ENCODE measurements around the gene PGAP3. TPM values are rescaled to one million over a fixed set of nuclear protein-coding genes. Genes with fewer than 3 reads are reported as not detected.

PGAP3 gene
- total RNA-seq, 1 donor from 2014 or later, result 23.5 TPM

DNA sequence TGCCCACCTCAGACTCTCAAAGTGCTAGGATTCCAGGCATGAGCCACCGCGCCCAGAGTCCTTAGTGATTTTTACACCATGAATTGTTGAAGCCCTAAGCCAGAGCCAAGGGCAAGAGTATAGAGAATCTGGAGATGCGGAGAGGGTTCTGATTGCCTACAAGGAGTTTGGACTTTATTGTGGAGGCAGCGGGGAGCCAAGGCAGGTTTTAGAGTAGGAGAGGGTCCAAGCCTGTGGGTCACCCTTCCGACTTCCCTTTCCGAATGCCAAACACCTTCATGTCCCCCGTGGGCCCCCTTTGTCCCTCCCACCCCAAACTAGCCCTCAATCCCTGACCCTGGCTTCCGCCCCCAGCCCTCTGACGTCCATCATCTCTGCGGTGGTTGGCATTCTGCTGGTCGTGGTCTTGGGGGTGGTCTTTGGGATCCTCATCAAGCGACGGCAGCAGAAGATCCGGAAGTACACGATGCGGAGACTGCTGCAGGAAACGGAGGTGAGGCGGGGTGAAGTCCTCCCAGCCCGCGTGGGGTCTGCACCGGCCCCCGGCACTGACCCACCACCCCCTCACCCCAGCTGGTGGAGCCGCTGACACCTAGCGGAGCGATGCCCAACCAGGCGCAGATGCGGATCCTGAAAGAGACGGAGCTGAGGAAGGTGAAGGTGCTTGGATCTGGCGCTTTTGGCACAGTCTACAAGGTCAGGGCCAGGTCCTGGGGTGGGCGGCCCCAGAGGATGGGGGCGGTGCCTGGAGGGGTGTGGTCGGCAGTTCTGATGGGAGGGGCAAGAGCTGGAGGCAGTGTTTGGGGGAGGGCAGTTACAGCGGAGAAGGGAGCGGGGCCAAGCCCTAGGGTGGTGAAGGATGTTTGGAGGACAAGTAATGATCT lies 35.4 kb upstream of the PGAP3 start:
- H3K27ac Mint-ChIP-seq, result peak overlapping the region; percentile 53
- DNase-seq (ENCODE audit: extremely low spot score, unreplicated experiment), result no peak
- peaks cover 4% of the 10 kb centered on the region for H3K4me1 Mint-ChIP-seq (ENCODE audit: unreplicated experiment)
- H3K9me3 Mint-ChIP-seq, result no peaks in the 10 kb centered on the region
- no peak overlapping the region for H3K4me3 Mint-ChIP-seq
- peaks cover 10% of the 10 kb centered on the region for H3K36me3 Mint-ChIP-seq
- no peaks in the 10 kb centered on the region for H3K27me3 Mint-ChIP-seq
- TF ChIP-seq, protein P1, sequence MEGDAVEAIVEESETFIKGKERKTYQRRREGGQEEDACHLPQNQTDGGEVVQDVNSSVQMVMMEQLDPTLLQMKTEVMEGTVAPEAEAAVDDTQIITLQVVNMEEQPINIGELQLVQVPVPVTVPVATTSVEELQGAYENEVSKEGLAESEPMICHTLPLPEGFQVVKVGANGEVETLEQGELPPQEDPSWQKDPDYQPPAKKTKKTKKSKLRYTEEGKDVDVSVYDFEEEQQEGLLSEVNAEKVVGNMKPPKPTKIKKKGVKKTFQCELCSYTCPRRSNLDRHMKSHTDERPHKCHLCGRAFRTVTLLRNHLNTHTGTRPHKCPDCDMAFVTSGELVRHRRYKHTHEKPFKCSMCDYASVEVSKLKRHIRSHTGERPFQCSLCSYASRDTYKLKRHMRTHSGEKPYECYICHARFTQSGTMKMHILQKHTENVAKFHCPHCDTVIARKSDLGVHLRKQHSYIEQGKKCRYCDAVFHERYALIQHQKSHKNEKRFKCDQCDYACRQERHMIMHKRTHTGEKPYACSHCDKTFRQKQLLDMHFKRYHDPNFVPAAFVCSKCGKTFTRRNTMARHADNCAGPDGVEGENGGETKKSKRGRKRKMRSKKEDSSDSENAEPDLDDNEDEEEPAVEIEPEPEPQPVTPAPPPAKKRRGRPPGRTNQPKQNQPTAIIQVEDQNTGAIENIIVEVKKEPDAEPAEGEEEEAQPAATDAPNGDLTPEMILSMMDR (conservative IDR thresholded peaks at IDR 0.05), result no peak

DNA sequence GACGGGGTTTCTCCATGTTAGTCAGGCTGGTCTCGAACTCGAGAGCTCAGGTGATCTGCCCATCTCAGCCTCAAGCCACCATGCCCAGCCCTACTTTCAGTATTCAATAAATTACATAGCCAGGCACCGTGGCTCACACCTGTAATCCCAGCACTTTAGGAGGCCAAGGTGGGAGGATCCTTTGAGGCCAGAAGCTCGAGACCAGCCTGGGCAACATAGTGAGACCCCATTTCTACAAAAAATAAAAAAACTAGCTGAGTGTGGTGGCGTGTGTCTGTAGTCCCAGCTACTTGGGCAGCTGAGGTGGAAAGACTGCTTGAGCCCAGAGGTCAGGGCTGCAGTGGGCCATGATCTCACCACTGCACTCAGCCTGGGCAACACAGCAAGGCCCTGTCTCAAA lies 34.2 kb upstream of the PGAP3 start:
- no peak overlapping the region for H3K27ac Mint-ChIP-seq
- H3K4me1 Mint-ChIP-seq (ENCODE audit: unreplicated experiment), result peaks cover 4% of the 10 kb centered on the region
- no peak overlapping the region for H3K4me3 Mint-ChIP-seq
- TF ChIP-seq, protein P1 (conservative IDR thresholded peaks at IDR 0.05), result no peak
- H3K27me3 Mint-ChIP-seq, result no peaks in the 10 kb centered on the region
- DNase-seq (ENCODE audit: extremely low spot score, unreplicated experiment), result no peak
- no peaks in the 10 kb centered on the region for H3K9me3 Mint-ChIP-seq
- H3K36me3 Mint-ChIP-seq, result peaks cover 10% of the 10 kb centered on the region

DNA sequence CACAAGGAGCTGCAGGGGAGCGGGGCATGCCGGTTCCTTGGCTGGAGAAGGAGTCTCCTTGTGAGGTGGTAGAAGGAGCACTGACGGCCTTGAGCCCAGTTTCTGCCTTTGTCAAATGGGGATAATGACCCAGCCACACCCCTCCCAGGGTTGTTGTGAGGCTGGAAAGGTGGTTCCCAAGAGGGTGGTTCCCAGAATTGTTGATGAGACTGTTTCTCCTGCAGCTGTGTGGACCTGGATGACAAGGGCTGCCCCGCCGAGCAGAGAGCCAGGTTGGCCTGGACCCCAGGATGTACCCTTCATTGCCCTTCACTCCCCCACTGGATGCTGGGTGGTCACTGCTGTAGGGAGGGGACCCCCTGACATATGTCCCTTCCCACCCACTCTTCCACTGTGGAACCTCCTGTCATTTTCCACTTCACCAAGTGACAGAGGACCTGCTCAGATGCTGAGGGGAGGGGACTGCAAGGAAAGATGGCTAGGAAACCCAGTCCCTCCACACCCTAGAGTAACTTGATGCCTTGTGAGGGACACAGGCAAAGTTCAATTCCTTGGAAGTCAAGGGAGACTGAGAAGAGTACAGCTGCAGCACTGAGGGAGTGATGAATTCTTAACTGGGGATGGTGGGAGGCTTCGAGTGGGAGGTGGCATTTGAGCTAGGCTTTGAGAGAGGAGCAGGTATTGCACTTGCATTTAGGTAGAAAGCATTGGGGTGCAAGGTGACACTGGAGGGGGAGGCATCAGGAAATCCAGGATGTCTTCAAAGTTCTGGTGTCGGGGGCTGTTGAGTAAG lies 31.9 kb upstream of the PGAP3 start:
- Mint-ChIP-seq H3K9me3 (no peaks in the 10 kb centered on the region), H3K4me1 (ENCODE audit: unreplicated experiment) (peaks cover 4% of the 10 kb centered on the region), H3K27ac (peak overlapping the region; percentile 62), H3K36me3 (peaks cover 7% of the 10 kb centered on the region), H3K4me3 (no peak overlapping the region), H3K27me3 (no peaks in the 10 kb centered on the region)
- no peak for DNase-seq (ENCODE audit: extremely low spot score, unreplicated experiment)
- TF ChIP-seq, protein P1 (conservative IDR thresholded peaks at IDR 0.05), result no peak

DNA sequence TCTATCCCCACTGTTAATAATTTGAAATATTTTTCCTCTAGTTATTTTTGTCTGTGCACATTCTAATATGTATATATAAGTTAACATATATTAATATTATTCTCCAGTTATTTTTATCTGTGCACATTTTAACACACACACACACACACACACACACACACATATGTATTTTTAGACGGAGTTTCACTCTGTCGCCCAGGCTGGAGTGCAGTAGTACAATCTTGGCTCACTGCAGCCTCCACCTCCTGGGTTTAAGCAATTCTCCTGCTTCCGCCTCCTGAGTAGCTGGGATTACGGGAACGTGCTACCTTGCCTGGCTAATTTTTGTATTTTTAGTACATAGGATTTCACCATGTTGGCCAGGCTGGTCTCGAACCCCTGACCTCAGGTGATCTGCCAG lies 29.8 kb upstream of the PGAP3 start:
- H3K27me3 Mint-ChIP-seq, result no peaks in the 10 kb centered on the region
- no peak overlapping the region for H3K27ac Mint-ChIP-seq
- no peak for DNase-seq (ENCODE audit: extremely low spot score, unreplicated experiment)
- H3K36me3 Mint-ChIP-seq, result peaks cover 9% of the 10 kb centered on the region
- no peaks in the 10 kb centered on the region for H3K9me3 Mint-ChIP-seq
- H3K4me1 Mint-ChIP-seq (ENCODE audit: unreplicated experiment), result peaks cover 4% of the 10 kb centered on the region
- TF ChIP-seq, protein P1 (conservative IDR thresholded peaks at IDR 0.05), result no peak
- no peak overlapping the region for H3K4me3 Mint-ChIP-seq

- Mint-ChIP-seq H3K4me1 (ENCODE audit: unreplicated experiment) (peaks cover 4% of the 10 kb centered on the region), H3K36me3 (peaks cover 13% of the 10 kb centered on the region), H3K27ac (peak overlapping the region; percentile 82), H3K27me3 (no peaks in the 10 kb centered on the region), H3K4me3 (no peak overlapping the region), H3K9me3 (no peaks in the 10 kb centered on the region)
- no peak for DNase-seq (ENCODE audit: extremely low spot score, unreplicated experiment)
- TF ChIP-seq, protein P1 (conservative IDR thresholded peaks at IDR 0.05), result no peak
These were observed 29.2 kb upstream of the PGAP3 start for GRCh38 chr17:39716879-39717536.
